ENCODE results near the gene GPRC5D.

GPRC5D gene

GRCh38 chr12:12952036-12952435 lies at the start of gene GPRC5D:
Gene GPRC5D, minus strand, starts transcription at chr12:12952170. Its CDS starts 1,786 bp downstream, at chr12:12950384.
- no peak for DNase-seq (ENCODE audit: low read depth in 4 of 4, low spot score in 1 of 4)

GRCh38 chr12:13001775-13002040 lies 49.7 kb upstream of the GPRC5D start:
- DNase-seq (ENCODE audit: low read depth in 4 of 4, low spot score in 1 of 4), result no peak

- peak in 2 of 4 experiments; percentile 14 to 17 for DNase-seq (ENCODE audit: low read depth in 4 of 4, low spot score in 1 of 4)
Measured at GRCh38 chr12:13000925-13001774, 49.2 kb upstream of the GPRC5D start.

GRCh38 chr12:13000616-13000924 lies 48.6 kb upstream of the GPRC5D start:
- DNase-seq (ENCODE audit: low read depth in 4 of 4, low spot score in 1 of 4), result peak in 1 of 4 experiments; percentile 21

- peak; percentile 92 to 99 (median 95) for DNase-seq (ENCODE audit: low read depth in 4 of 4, low spot score in 1 of 4)
Measured at GRCh38 chr12:12999959-13000615, 48.1 kb upstream of the GPRC5D start, which contains the start of gene HEBP1. Gene HEBP1, minus strand, starts transcription at chr12:13000265. Its CDS starts 151 bp downstream, at chr12:13000114.

GRCh38 chr12:12999271-12999958 lies 47.4 kb upstream of the GPRC5D start:
- DNase-seq (ENCODE audit: low read depth in 4 of 4, low spot score in 1 of 4), result no peak

GRCh38 chr12:12998248-12998647 lies 46.3 kb upstream of the GPRC5D start:
- no peak for DNase-seq (ENCODE audit: low read depth in 4 of 4, low spot score in 1 of 4)

- no peak for DNase-seq (ENCODE audit: low read depth in 4 of 4, low spot score in 1 of 4)
Measured at GRCh38 chr12:12997734-12998133, 45.8 kb upstream of the GPRC5D start.

- DNase-seq (ENCODE audit: low read depth in 4 of 4, low spot score in 1 of 4), result no peak
Measured at GRCh38 chr12:12997156-12997555, 45.2 kb upstream of the GPRC5D start.

GRCh38 chr12:12996209-12996608 lies 44.2 kb upstream of the GPRC5D start:
- no peak for DNase-seq (ENCODE audit: low read depth in 4 of 4, low spot score in 1 of 4)

GRCh38 chr12:12995088-12995487 lies 43.1 kb upstream of the GPRC5D start:
- DNase-seq (ENCODE audit: low read depth in 4 of 4, low spot score in 1 of 4), result no peak

GRCh38 chr12:12993367-12993766 lies 41.4 kb upstream of the GPRC5D start:
- no peak for DNase-seq (ENCODE audit: low read depth in 4 of 4, low spot score in 1 of 4)

GRCh38 chr12:12992418-12993130 lies 40.6 kb upstream of the GPRC5D start:
- DNase-seq (ENCODE audit: low read depth in 4 of 4, low spot score in 1 of 4), result no peak

- DNase-seq (ENCODE audit: low read depth in 4 of 4, low spot score in 1 of 4), result no peak
Measured at GRCh38 chr12:12990700-12991468, 38.9 kb upstream of the GPRC5D start.

- DNase-seq (ENCODE audit: low read depth in 4 of 4, low spot score in 1 of 4), result no peak
Measured at GRCh38 chr12:12987421-12987820, 35.5 kb upstream of the GPRC5D start.

- DNase-seq (ENCODE audit: low read depth in 4 of 4, low spot score in 1 of 4), result no peak
Measured at GRCh38 chr12:12986775-12987331, 34.9 kb upstream of the GPRC5D start.

- no peak for DNase-seq (ENCODE audit: low read depth in 4 of 4, low spot score in 1 of 4)
Measured at GRCh38 chr12:12985817-12986408, 33.9 kb upstream of the GPRC5D start.

- DNase-seq (ENCODE audit: low read depth in 4 of 4, low spot score in 1 of 4), result no peak
Measured at GRCh38 chr12:12984149-12984548, 32.2 kb upstream of the GPRC5D start.

GRCh38 chr12:12983420-12984035 lies 31.6 kb upstream of the GPRC5D start:
- no peak for DNase-seq (ENCODE audit: low read depth in 4 of 4, low spot score in 1 of 4)

- DNase-seq (ENCODE audit: low read depth in 4 of 4, low spot score in 1 of 4), result no peak
Measured at GRCh38 chr12:12982331-12982730, 30.4 kb upstream of the GPRC5D start.

Data from stimulated activated CD4-positive, alpha-beta T cell treated with anti-CD3 and anti-CD28 coated beads, Interleukin-1b, Interleukin-23, amount 100 ng/mL, for 24 hours (primary cell).